ENCODE measurements around the gene SORCS2.

- no peak for TF ChIP-seq TEAD4 (IDR thresholded peaks at IDR 0.05)
- TF ChIP-seq EP300 (IDR thresholded peaks at IDR 0.05; ENCODE audit: borderline replicate concordance), result no peak
- TF ChIP-seq, protein P1, sequence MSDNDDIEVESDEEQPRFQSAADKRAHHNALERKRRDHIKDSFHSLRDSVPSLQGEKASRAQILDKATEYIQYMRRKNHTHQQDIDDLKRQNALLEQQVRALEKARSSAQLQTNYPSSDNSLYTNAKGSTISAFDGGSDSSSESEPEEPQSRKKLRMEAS (IDR thresholded peaks at IDR 0.05), result no peak
- no peak for TF ChIP-seq REST (IDR thresholded peaks at IDR 0.05; ENCODE audit: low read depth)
- TF ChIP-seq RAD21 (IDR thresholded peaks at IDR 0.05; ENCODE audit: low read depth), result no peak
Measured at GRCh38 chr4:7173841-7174449, 18.4 kb upstream of the SORCS2 start.

Measured in Ishikawa (cell line).